CD14-positive monocyte (primary cell): Measurements from ENCODE around the gene UBE3D. TPM values are rescaled to one million over a fixed set of nuclear protein-coding genes. Genes with fewer than 3 reads are reported as not detected.

Source experiments
- DNase-seq, 3 donors: peaks; one replicate each; pipeline ENCODE4 v3.0.0-alpha.2; 2011 to 2022
- H2AFZ ChIP-seq: 2 replicates; pipeline ENCODE4 v1.6.0; 2012; ENCODE audit warnings: mild to moderate bottlenecking, low read depth, low read length, inconsistent platforms; ENCODE audit not compliant: insufficient read depth, poor library complexity, severe bottlenecking
- H3K27ac ChIP-seq, 2 donors: 1 replicate in 1 of 2; 2 replicates in 1 of 2; pipeline ENCODE4 v1.5.1; 2012 to 2013; ENCODE audit warnings: low read length in 2 of 2, control low read depth in 1 of 2, inconsistent platforms in 1 of 2, low read depth in 1 of 2, mild to moderate bottlenecking in 1 of 2
- H3K27me3 ChIP-seq, 2 donors: one replicate each; pipeline versions ENCODE4 v1.6.0 to v1.6.1; 2011 to 2013; ENCODE audit warnings: low read length in 2 of 2; ENCODE audit not compliant: control insufficient read depth in 2 of 2, insufficient read depth in 2 of 2
- H3K36me3 ChIP-seq, 2 donors: replicated peaks in 1 of 2; 1 replicate in 1 of 2; 2 replicates in 1 of 2; pipeline versions ENCODE4 v1.5.1 to v1.6.1; 2012 to 2013; ENCODE audit warnings: low read length in 2 of 2, control low read depth in 1 of 2, inconsistent platforms in 1 of 2, mild to moderate bottlenecking in 1 of 2; ENCODE audit not compliant: insufficient read depth in 2 of 2, control insufficient read depth in 1 of 2
- H3K4me1 ChIP-seq, 2 donors: 1 replicate in 1 of 2; 2 replicates in 1 of 2; pipeline versions ENCODE4 v1.5.1 to v1.6.1; 2012 to 2013; ENCODE audit warnings: low read length in 2 of 2, control low read depth in 1 of 2, inconsistent platforms in 1 of 2, mild to moderate bottlenecking in 1 of 2, moderate library complexity in 1 of 2; ENCODE audit not compliant: insufficient read depth in 2 of 2, control insufficient read depth in 1 of 2
- H3K4me2 ChIP-seq: replicated peaks from 2 replicates; pipeline ENCODE3; 2012; ENCODE audit warnings: low read length, moderate library complexity, mild to moderate bottlenecking; ENCODE audit not compliant: poor library complexity, severe bottlenecking; ENCODE audit errors: extremely low read depth
- H3K4me3 ChIP-seq, 3 experiments: fragments of 200-600 bp in 1 of 3; sonication (generic) in 1 of 3; replicated peaks in 1 of 3; 1 replicate in 2 of 3; 2 replicates in 1 of 3; pipeline ENCODE4 v1.5.1; 2011 to 2013; ENCODE audit warnings: low read length in 3 of 3, mild to moderate bottlenecking in 3 of 3, control low read depth in 2 of 3, low read depth in 2 of 3, inconsistent platforms in 1 of 3, moderate library complexity in 1 of 3
- H3K79me2 ChIP-seq: 2 replicates; pipeline ENCODE4 v1.6.0; 2012; ENCODE audit warnings: mild to moderate bottlenecking, control low read depth, inconsistent platforms, low read length, moderate library complexity; ENCODE audit not compliant: insufficient read depth
- H3K9ac ChIP-seq: 2 replicates; pipeline ENCODE4 v1.6.0; 2017; ENCODE audit warnings: low read length, mild to moderate bottlenecking; ENCODE audit not compliant: insufficient read depth, poor library complexity, severe bottlenecking
- H3K9me3 ChIP-seq, 2 donors: replicated peaks in 1 of 2; 1 replicate in 1 of 2; 2 replicates in 1 of 2; pipeline versions ENCODE4 v1.5.1 to v1.6.1; 2012 to 2013; ENCODE audit warnings: low read length in 2 of 2, control low read depth in 1 of 2; ENCODE audit not compliant: control insufficient read depth in 1 of 2, insufficient read depth in 1 of 2
- H4K20me1 ChIP-seq: 2 replicates; pipeline ENCODE4 v1.6.0; 2012; ENCODE audit warnings: mild to moderate bottlenecking, low read length, control low read depth, moderate library complexity; ENCODE audit not compliant: insufficient read depth
- H3K27ac Mint-ChIP-seq, 7 donors: one replicate each; pipeline ENCODE4 v1.8.0; 2020; ENCODE audit warnings: mild to moderate bottlenecking in 7 of 7, mixed read lengths in 7 of 7, moderate library complexity in 6 of 7, inconsistent platforms in 2 of 7
- H3K27me3 Mint-ChIP-seq, 3 donors: one replicate each; pipeline ENCODE4 v1.8.0; 2021 to 2022; ENCODE audit warnings: low read depth in 3 of 3, mild to moderate bottlenecking in 3 of 3, mixed read lengths in 3 of 3, moderate library complexity in 3 of 3, inconsistent platforms in 1 of 3
- H3K36me3 Mint-ChIP-seq, 2 donors: one replicate each; pipeline ENCODE4 v1.8.0; 2020; ENCODE audit warnings: mixed read lengths in 2 of 2, inconsistent platforms in 1 of 2, mild to moderate bottlenecking in 1 of 2
- H3K4me1 Mint-ChIP-seq: one replicate; pipeline ENCODE4 v1.8.0; 2020; ENCODE audit warnings: mild to moderate bottlenecking, mixed read lengths
- H3K4me3 Mint-ChIP-seq, 2 donors: one replicate each; pipeline ENCODE4 v1.8.0; 2020; ENCODE audit warnings: mild to moderate bottlenecking in 2 of 2, mixed read lengths in 2 of 2, moderate library complexity in 1 of 2
- H3K9me3 Mint-ChIP-seq, 7 donors: one replicate each; pipeline ENCODE4 v1.8.0; 2020 to 2022; ENCODE audit warnings: mixed read lengths in 7 of 7, mild to moderate bottlenecking in 6 of 7, moderate library complexity in 6 of 7, inconsistent platforms in 2 of 7
- whole genome bisulfite sequencing: methylation state at CpG from one replicate; pipeline ENCODE4 v1.1.5; 2013; ENCODE audit warnings: missing lambda C conversion rate; ENCODE audit not compliant: insufficient coverage; 5-methylcytosine and 5-hydroxymethylcytosine counted together
- intact Hi-C, 2 donors: fragments of 100-400 bp; cut with micrococcal nuclease; formaldehyde crosslinking; loops; one replicate each; pipeline versions ENCODE4 v1.15.0 to v1.15.1; 2023
- polyA plus RNA-seq, 3 donors: library from polyadenylated mRNA; depleted of rRNA in 1 of 3; unstranded in 2 of 3; stranded (reverse) in 1 of 3; fragments of 300-500 nt in 2 of 3; fragments of >200 nt in 1 of 3; fragmentation: Illumina TruSeq in 2 of 3; gene quantifications; 1 replicate in 2 of 3; 2 replicates in 1 of 3; pipeline ENCODE4 v1.2.3, GENCODE V29; 2012 to 2021
- TF ChIP-seq, protein P1 (sequence below): fragments of 200-600 bp; IDR thresholded peaks from one replicate; pipeline ENCODE4 v1.8.0; 2022; ENCODE audit warnings: antibody characterized with exemption, mild to moderate bottlenecking

UBE3D gene
- polyA plus RNA-seq, 3 donors: 0.61 to 1.7 (median 1.1) TPM

DNA sequence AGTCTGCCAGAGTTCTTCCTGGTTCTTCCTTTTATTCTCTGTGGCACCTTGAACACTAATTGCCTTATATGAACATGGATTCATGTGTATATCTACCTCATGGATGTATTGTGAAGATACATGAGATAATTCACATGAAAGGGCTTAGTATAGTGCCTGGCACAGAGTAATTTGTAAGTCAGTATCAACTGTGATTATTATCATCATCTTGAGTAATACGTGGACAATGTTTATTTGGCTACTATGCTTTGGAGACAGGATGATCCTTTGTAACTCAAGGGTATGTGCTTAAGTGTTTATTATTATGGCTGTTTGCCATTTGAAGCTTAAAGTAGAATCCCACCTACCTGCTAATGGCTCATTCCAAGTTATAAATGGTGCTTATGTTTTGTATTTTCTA is 17.8 kb upstream of the UBE3D start:
- no peak overlapping the region for H3K27ac ChIP-seq
- Mint-ChIP-seq H3K4me3 (no peak overlapping the region), H3K36me3 (peaks cover 7 to 13% of the 10 kb centered on the region in 2 donors), H3K27ac (no peak overlapping the region), H3K4me1 (peaks cover 6% of the 10 kb centered on the region), H3K27me3 (peaks cover 0 to 2% (median 0%) of the 10 kb centered on the region in 3 donors), H3K9me3 (peaks cover 0 to 4% (median 0%) of the 10 kb centered on the region in 7 donors)
- no peak for DNase-seq
- H4K20me1 ChIP-seq: peaks cover 33% of the 10 kb centered on the region
- H3K79me2 ChIP-seq: peaks cover 6% of the 10 kb centered on the region
- H3K4me3 ChIP-seq: no peak overlapping the region
- H3K27me3 ChIP-seq: no peaks in the 10 kb centered on the region
- no peak overlapping the region for H3K9ac ChIP-seq
- no peak overlapping the region for H2AFZ ChIP-seq
- no peaks in the 10 kb centered on the region for H3K36me3 ChIP-seq
- no peak overlapping the region for H3K4me2 ChIP-seq
- intact Hi-C loops: no loop called here
- no peaks in the 10 kb centered on the region for H3K4me1 ChIP-seq
- TF ChIP-seq, protein P1, sequence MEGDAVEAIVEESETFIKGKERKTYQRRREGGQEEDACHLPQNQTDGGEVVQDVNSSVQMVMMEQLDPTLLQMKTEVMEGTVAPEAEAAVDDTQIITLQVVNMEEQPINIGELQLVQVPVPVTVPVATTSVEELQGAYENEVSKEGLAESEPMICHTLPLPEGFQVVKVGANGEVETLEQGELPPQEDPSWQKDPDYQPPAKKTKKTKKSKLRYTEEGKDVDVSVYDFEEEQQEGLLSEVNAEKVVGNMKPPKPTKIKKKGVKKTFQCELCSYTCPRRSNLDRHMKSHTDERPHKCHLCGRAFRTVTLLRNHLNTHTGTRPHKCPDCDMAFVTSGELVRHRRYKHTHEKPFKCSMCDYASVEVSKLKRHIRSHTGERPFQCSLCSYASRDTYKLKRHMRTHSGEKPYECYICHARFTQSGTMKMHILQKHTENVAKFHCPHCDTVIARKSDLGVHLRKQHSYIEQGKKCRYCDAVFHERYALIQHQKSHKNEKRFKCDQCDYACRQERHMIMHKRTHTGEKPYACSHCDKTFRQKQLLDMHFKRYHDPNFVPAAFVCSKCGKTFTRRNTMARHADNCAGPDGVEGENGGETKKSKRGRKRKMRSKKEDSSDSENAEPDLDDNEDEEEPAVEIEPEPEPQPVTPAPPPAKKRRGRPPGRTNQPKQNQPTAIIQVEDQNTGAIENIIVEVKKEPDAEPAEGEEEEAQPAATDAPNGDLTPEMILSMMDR: no peak
- no peaks in the 10 kb centered on the region for H3K9me3 ChIP-seq
- 100% methylated on average over 1 of the region's 1 CpG for WGBS

DNA sequence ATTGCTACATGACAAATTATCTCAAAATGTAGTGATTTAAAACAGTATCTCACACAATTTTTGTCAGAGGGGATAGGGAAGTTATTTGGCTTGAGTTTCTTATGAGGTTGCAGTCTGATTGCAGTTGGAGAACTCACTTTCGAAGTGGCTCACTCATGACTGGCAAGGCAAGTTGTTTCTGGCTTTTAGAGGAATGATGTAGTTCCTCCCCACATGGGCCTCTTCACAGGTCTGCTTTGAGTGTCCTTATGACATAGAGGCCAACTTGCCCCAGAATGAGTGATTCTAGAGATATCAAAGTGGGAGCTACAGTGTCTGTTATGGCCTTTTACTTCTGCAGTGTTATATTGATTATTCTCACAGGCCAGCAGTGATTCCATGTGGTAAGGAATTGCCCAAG is 8.0 kb upstream of the UBE3D start:
- DNase-seq: peak in 1 of 3 donors; percentile 12
- peaks cover 23 to 25% of the 10 kb centered on the region in 2 donors for H3K4me1 ChIP-seq
- Mint-ChIP-seq H3K4me1 (peaks cover 27% of the 10 kb centered on the region), H3K36me3 (peaks cover 8 to 9% of the 10 kb centered on the region in 2 donors), H3K27me3 (no peaks in the 10 kb centered on the region), H3K9me3 (peaks cover 0 to 3% (median 0%) of the 10 kb centered on the region in 7 donors), H3K4me3 (no peak overlapping the region), H3K27ac (peak overlapping the region in 2 of 7 donors; percentile 19 to 54)
- H3K9ac ChIP-seq: no peak overlapping the region
- H4K20me1 ChIP-seq: peaks cover 10% of the 10 kb centered on the region
- no peaks in the 10 kb centered on the region for H3K36me3 ChIP-seq
- H3K27ac ChIP-seq: peak overlapping the region in 1 of 2 donors; percentile 34
- H3K79me2 ChIP-seq: peaks cover 67% of the 10 kb centered on the region
- H3K4me3 ChIP-seq: no peak overlapping the region
- no peak overlapping the region for H3K4me2 ChIP-seq
- H2AFZ ChIP-seq: no peak overlapping the region
- TF ChIP-seq, protein P1: no peak
- WGBS: 38% methylated on average over 1 of the region's 1 CpG
- no peaks in the 10 kb centered on the region for H3K27me3 ChIP-seq
- no peaks in the 10 kb centered on the region for H3K9me3 ChIP-seq
- intact Hi-C loops: no loop called here
